ENCODE measurements around the gene TMEM132C. TPM values are rescaled to one million over a fixed set of nuclear protein-coding genes. Genes with fewer than 3 reads are reported as not detected.

Gene TMEM132C
- total RNA-seq, 6 experiments from 2014 or later = 0.04 to 0.19 (median 0.06) TPM; not detected in 3

DNA sequence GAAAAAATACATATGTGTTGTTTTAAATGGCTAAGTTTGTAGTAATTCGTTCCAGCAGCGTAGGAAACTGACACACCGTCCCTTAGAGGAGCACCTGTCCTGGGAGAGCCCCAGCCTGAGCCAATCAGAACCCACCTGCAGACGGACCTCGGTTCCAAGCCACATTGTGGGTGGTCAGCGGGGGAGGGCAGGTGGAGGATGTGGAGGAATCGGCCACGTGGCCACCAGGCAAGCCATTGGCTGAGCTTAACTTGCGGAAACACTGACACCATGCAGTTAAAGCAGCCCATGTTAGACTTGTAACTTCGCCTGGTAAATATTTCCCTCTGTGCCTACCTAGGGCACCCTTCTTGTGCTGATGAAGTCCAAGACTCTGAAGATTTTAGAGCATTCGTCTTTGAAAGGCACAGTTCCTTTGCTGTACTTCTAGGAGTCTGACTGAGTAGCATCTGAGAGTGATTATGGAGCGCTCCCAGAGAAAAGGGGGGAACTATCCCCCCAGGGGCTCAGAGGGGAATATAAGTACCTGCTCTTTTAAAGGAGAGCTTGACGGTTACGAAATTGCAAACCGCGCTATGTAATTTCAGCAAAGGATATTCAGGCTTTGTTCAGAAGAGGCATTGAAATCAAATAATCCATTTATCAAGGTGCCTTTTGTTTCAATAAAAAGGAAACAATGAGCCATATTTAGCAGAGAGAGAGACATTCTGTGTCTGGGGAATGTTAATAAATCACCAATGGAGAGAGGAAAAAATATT, 135.7 kb downstream of the TMEM132C start:
- WGBS (ENCODE audit: insufficient coverage, low coverage, low lambda C conversion rate, missing lambda C conversion rate) = 51% methylated on average over 10 of the region's 16 CpGs
- TF ChIP-seq POLR2A (IDR thresholded peaks at IDR 0.05) = no peak
- TF ChIP-seq, protein P1, sequence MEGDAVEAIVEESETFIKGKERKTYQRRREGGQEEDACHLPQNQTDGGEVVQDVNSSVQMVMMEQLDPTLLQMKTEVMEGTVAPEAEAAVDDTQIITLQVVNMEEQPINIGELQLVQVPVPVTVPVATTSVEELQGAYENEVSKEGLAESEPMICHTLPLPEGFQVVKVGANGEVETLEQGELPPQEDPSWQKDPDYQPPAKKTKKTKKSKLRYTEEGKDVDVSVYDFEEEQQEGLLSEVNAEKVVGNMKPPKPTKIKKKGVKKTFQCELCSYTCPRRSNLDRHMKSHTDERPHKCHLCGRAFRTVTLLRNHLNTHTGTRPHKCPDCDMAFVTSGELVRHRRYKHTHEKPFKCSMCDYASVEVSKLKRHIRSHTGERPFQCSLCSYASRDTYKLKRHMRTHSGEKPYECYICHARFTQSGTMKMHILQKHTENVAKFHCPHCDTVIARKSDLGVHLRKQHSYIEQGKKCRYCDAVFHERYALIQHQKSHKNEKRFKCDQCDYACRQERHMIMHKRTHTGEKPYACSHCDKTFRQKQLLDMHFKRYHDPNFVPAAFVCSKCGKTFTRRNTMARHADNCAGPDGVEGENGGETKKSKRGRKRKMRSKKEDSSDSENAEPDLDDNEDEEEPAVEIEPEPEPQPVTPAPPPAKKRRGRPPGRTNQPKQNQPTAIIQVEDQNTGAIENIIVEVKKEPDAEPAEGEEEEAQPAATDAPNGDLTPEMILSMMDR (IDR thresholded peaks at IDR 0.05) = no peak
- Histone ChIP-seq H3K4me3 (no peak overlapping the region), H3K27ac (no peak overlapping the region), H3K36me3 (no peaks in the 10 kb centered on the region), H3K4me1 (no peaks in the 10 kb centered on the region), H3K9me3 (no peaks in the 10 kb centered on the region), H3K27me3 (no peaks in the 10 kb centered on the region)
- DNase-seq (no peak), ATAC-seq (no peak)
- intact Hi-C loops (cut with DNase I) = no loop called here

- H3K27ac ChIP-seq = no peak overlapping the region
- 32% methylated on average over 6 of the region's 9 CpGs for WGBS (ENCODE audit: insufficient coverage, low coverage, low lambda C conversion rate, missing lambda C conversion rate)
- intact Hi-C loops (cut with DNase I) = no loop called here
- no peak overlapping the region for H3K4me3 ChIP-seq
- H3K36me3 ChIP-seq = no peaks in the 10 kb centered on the region
- no peak for TF ChIP-seq POLR2A (IDR thresholded peaks at IDR 0.05)
- TF ChIP-seq, protein P1 (IDR thresholded peaks at IDR 0.05) = no peak
- H3K27me3 ChIP-seq = no peaks in the 10 kb centered on the region
- ATAC-seq = no peak
- no peak for DNase-seq
- no peaks in the 10 kb centered on the region for H3K4me1 ChIP-seq
- H3K9me3 ChIP-seq = no peaks in the 10 kb centered on the region
Measured at GRCh38 chr12:128408669-128409068, 141.7 kb downstream of the TMEM132C start.

GRCh38 chr12:128415036-128415560, 148.1 kb downstream of the TMEM132C start:
- Histone ChIP-seq H3K4me3 (no peak overlapping the region), H3K9me3 (no peaks in the 10 kb centered on the region), H3K36me3 (no peaks in the 10 kb centered on the region), H3K27ac (no peak overlapping the region), H3K27me3 (no peaks in the 10 kb centered on the region), H3K4me1 (no peaks in the 10 kb centered on the region)
- no peak for ATAC-seq
- intact Hi-C loops (cut with DNase I) = no loop called here
- no peak for DNase-seq
- WGBS (ENCODE audit: insufficient coverage, low coverage, low lambda C conversion rate, missing lambda C conversion rate) = 66% methylated on average over 11 of the region's 27 CpGs
- no peak for TF ChIP-seq POLR2A (IDR thresholded peaks at IDR 0.05)
- TF ChIP-seq, protein P1 (IDR thresholded peaks at IDR 0.05) = no peak

DNA sequence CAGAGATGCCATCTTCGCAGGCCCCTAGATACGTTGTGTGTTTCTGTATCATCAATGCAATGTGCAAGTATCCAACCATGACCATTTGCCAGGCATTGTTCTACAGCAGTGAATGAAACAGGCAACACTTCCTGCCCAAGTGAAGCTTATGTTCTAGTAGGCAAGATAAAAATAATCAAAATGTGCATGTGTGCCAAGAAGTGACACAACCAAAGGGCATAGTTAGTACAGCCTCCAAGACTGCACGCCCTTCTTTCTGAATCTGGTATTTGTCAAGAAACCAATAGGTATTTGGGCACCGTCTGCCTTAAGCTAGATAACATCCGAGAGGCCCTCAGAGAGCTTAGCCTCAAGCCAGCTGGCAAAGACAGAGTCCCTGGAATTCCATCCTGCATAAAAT, 152.0 kb downstream of the TMEM132C start:
- H3K4me1 ChIP-seq = no peaks in the 10 kb centered on the region
- ATAC-seq = no peak
- H3K36me3 ChIP-seq = no peaks in the 10 kb centered on the region
- H3K27ac ChIP-seq = no peak overlapping the region
- TF ChIP-seq, protein P1 (IDR thresholded peaks at IDR 0.05) = no peak
- TF ChIP-seq POLR2A (IDR thresholded peaks at IDR 0.05) = no peak
- intact Hi-C loops (cut with DNase I) = no loop called here
- WGBS (ENCODE audit: insufficient coverage, low coverage, low lambda C conversion rate, missing lambda C conversion rate) = 46% methylated on average over 3 of the region's 5 CpGs
- H3K9me3 ChIP-seq = no peaks in the 10 kb centered on the region
- DNase-seq = no peak
- H3K4me3 ChIP-seq = no peak overlapping the region
- no peaks in the 10 kb centered on the region for H3K27me3 ChIP-seq

Data from right lobe of liver (tissue), 6 donors.